H9 (cell line): Measurements from ENCODE around the gene RGS8. TPM values are rescaled to one million over a fixed set of nuclear protein-coding genes. Genes with fewer than 3 reads are reported as not detected.

ENCODE experiments used
- DNase-seq: peaks from one replicate; pipeline ENCODE4 v3.0.0-alpha.2; 2017
- H2AFZ ChIP-seq: one replicate; pipeline ENCODE4 v1.6.1; 2013; ENCODE audit warnings: mild to moderate bottlenecking, low read length, control low read depth, moderate library complexity
- H2AK5ac ChIP-seq: 2 replicates; pipeline ENCODE4 v1.6.1; 2013; ENCODE audit warnings: low read length, control low read depth, mixed read lengths; ENCODE audit not compliant: insufficient read length
- H2BK120ac ChIP-seq: one replicate; pipeline ENCODE4 v1.6.1; 2013; ENCODE audit warnings: low read depth, mild to moderate bottlenecking, low read length, control low read depth, inconsistent platforms; ENCODE audit not compliant: poor library complexity, severe bottlenecking
- H2BK12ac ChIP-seq: 2 replicates; pipeline ENCODE4 v1.6.1; 2013; ENCODE audit warnings: low read length, control low read depth, mixed read lengths, low read depth; ENCODE audit not compliant: insufficient read length
- H2BK15ac ChIP-seq: 2 replicates; pipeline ENCODE4 v1.6.1; 2013; ENCODE audit warnings: low read depth, low read length, control low read depth
- H2BK20ac ChIP-seq: one replicate; pipeline ENCODE4 v1.6.1; 2013; ENCODE audit warnings: low read depth, mild to moderate bottlenecking, low read length, control low read depth, inconsistent platforms; ENCODE audit not compliant: poor library complexity, severe bottlenecking
- H2BK5ac ChIP-seq: 2 replicates; pipeline ENCODE4 v1.6.1; 2013; ENCODE audit warnings: low read length, control low read depth, mixed read lengths; ENCODE audit not compliant: insufficient read length
- H3K14ac ChIP-seq: 2 replicates; pipeline ENCODE4 v1.6.1; 2013; ENCODE audit warnings: low read length, control low read depth; ENCODE audit not compliant: insufficient read depth
- H3K18ac ChIP-seq: 2 replicates; pipeline ENCODE4 v1.6.1; 2013; ENCODE audit warnings: low read depth, mild to moderate bottlenecking, mixed read lengths, low read length, control low read depth; ENCODE audit not compliant: insufficient read length
- H3K23ac ChIP-seq: 2 replicates; pipeline ENCODE4 v1.6.1; 2013; ENCODE audit warnings: low read length, control low read depth, mixed read lengths, low read depth; ENCODE audit not compliant: insufficient read length
- H3K23me2 ChIP-seq: 2 replicates; pipeline ENCODE4 v1.6.1; 2013; ENCODE audit warnings: low read depth, mild to moderate bottlenecking, mixed read lengths, low read length, control low read depth; ENCODE audit not compliant: insufficient read length, poor library complexity, severe bottlenecking
- H3K27ac ChIP-seq: 2 replicates; pipeline ENCODE4 v1.5.1; 2013; ENCODE audit warnings: low read length, control low read depth, mixed read lengths, low read depth; ENCODE audit not compliant: insufficient read length
- H3K27me3 ChIP-seq: 2 replicates; pipeline ENCODE4 v1.6.1; 2013; ENCODE audit warnings: low read length, control low read depth, inconsistent platforms; ENCODE audit not compliant: insufficient read depth
- H3K4ac ChIP-seq: 2 replicates; pipeline ENCODE4 v1.6.1; 2013; ENCODE audit warnings: low read depth, mild to moderate bottlenecking, control low read depth, inconsistent platforms, low read length, moderate library complexity
- H3K4me1 ChIP-seq: 2 replicates; pipeline ENCODE4 v1.6.1; 2013; ENCODE audit warnings: low read length, control low read depth, inconsistent platforms; ENCODE audit not compliant: insufficient read depth
- H3K4me2 ChIP-seq: 2 replicates; pipeline ENCODE4 v1.6.1; 2013; ENCODE audit warnings: low read length, control low read depth, mixed read lengths; ENCODE audit not compliant: insufficient read length, insufficient read depth
- H3K56ac ChIP-seq: 2 replicates; pipeline ENCODE4 v1.6.1; 2013; ENCODE audit warnings: low read depth, mild to moderate bottlenecking, mixed read lengths, low read length, control low read depth; ENCODE audit not compliant: insufficient read length
- H3K79me1 ChIP-seq: 2 replicates; pipeline ENCODE4 v1.6.1; 2013; ENCODE audit warnings: low read depth, mild to moderate bottlenecking, moderate library complexity, low read length, control low read depth, inconsistent platforms; ENCODE audit not compliant: insufficient read depth, poor library complexity, severe bottlenecking
- H3K79me2 ChIP-seq: 2 replicates; pipeline ENCODE4 v1.6.1; 2013; ENCODE audit warnings: low read length, control low read depth, inconsistent platforms; ENCODE audit not compliant: insufficient read depth
- H3K9ac ChIP-seq: 2 replicates; pipeline ENCODE4 v1.6.1; 2013; ENCODE audit warnings: low read length, control low read depth, mixed read lengths; ENCODE audit not compliant: insufficient read length; ENCODE audit errors: extremely low read depth
- H3K9me3 ChIP-seq: one replicate; pipeline ENCODE4 v1.6.1; 2013; ENCODE audit warnings: low read depth, low read length, inconsistent platforms; ENCODE audit not compliant: control insufficient read depth
- H3T11ph ChIP-seq: one replicate; pipeline ENCODE4 v1.6.1; 2013; ENCODE audit warnings: mild to moderate bottlenecking, low read length, control low read depth, inconsistent platforms
- H4K20me1 ChIP-seq: one replicate; pipeline ENCODE4 v1.6.1; 2013; ENCODE audit not compliant: control insufficient read depth, insufficient read length, insufficient read depth
- H4K5ac ChIP-seq: 2 replicates; pipeline ENCODE4 v1.6.1; 2013; ENCODE audit warnings: low read depth, mild to moderate bottlenecking, mixed read lengths, low read length, control low read depth; ENCODE audit not compliant: insufficient read length
- H4K8ac ChIP-seq: replicated peaks from 2 replicates; pipeline ENCODE4 v1.6.1; 2013; ENCODE audit warnings: low read length, control low read depth, mixed read lengths, low read depth; ENCODE audit not compliant: insufficient read length
- H4K91ac ChIP-seq: 2 replicates; pipeline ENCODE4 v1.6.1; 2013; ENCODE audit warnings: low read depth, mild to moderate bottlenecking, moderate library complexity, mixed read lengths, low read length, control low read depth; ENCODE audit not compliant: insufficient read length
- H3K27ac Mint-ChIP-seq, 3 experiments: 2 replicates in 2 of 3; 3 replicates in 1 of 3; pipeline ENCODE4 v1.8.0; 2020 to 2021; ENCODE audit warnings: mixed read lengths in 3 of 3, mild to moderate bottlenecking in 1 of 3, moderate library complexity in 1 of 3
- H3K27me3 Mint-ChIP-seq: 2 replicates; pipeline ENCODE4 v1.8.0; 2021; ENCODE audit warnings: low read depth, mild to moderate bottlenecking, moderate library complexity, mixed read lengths
- H3K36me3 Mint-ChIP-seq, 3 experiments: 2 replicates in 2 of 3; 3 replicates in 1 of 3; pipeline ENCODE4 v1.8.0; 2020 to 2021; ENCODE audit warnings: low read depth in 3 of 3, mixed read lengths in 3 of 3; ENCODE audit not compliant: insufficient read depth in 1 of 3
- H3K4me1 Mint-ChIP-seq, 2 experiments: 2 replicates each; pipeline ENCODE4 v1.8.0; 2020; ENCODE audit warnings: mixed read lengths in 2 of 2
- H3K4me3 Mint-ChIP-seq, 2 experiments: 2 replicates in 1 of 2; 3 replicates in 1 of 2; pipeline ENCODE4 v1.8.0; 2020 to 2021; ENCODE audit warnings: mild to moderate bottlenecking in 2 of 2, mixed read lengths in 2 of 2, moderate library complexity in 1 of 2
- H3K9me3 Mint-ChIP-seq, 2 experiments: 2 replicates in 1 of 2; 3 replicates in 1 of 2; pipeline ENCODE4 v1.8.0; 2020; ENCODE audit warnings: mild to moderate bottlenecking in 2 of 2, mixed read lengths in 2 of 2, moderate library complexity in 1 of 2
- WGBS: extraction: QIAGEN DNeasy Blood & Tissue Kit; methylation state at CpG from one replicate; pipeline ENCODE4 v1.1.7; 2013; ENCODE audit warnings: missing lambda C conversion rate, low lambda C conversion rate, mixed read lengths; ENCODE audit not compliant: insufficient read length; ENCODE audit errors: extremely low coverage; 5-methylcytosine and 5-hydroxymethylcytosine counted together
- total RNA-seq: library from RNA; stranded (reverse); gene quantifications from 2 replicates; pipeline ENCODE4 v1.2.1, GENCODE V29; 2021
- TF ChIP-seq, protein P1 (sequence below): fragments of 200-600 bp; sonication (generic); conservative IDR thresholded peaks from 3 replicates; pipeline ENCODE4 v1.8.0; 2021; ENCODE audit warnings: antibody characterized with exemption, mild to moderate bottlenecking

RGS8 gene
- total RNA-seq, 1 experiment from 2014 or later: not detected

DNA sequence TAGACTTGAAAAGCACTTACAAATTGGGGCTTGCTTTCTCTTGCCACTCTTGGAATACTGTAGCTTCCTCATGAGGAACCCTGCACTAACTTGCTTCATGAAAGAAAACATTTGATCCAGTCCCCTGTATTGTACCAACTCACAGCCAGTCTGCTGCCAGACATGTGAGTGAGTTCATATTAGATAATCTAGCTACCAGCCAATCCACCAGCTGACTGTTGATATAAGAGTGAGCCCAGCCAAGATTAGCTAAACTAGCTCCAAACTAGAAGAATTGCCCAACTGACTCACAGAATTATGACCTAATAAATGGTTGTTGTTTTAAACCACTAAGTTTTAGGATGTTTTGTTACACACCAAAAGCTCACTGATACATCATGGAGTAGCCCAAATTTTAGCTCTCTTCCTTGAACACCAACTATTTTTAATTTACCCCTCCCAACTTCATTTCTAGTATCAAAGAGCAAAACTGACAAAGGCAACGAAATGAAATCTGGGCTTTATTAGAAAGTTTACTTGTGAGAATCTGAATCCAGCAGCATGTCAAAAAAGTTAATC lies 6.6 kb upstream of the RGS8 start:
- WGBS: no CpG with 5 or more reads among the region's 1 CpG
- H3K4me1 Mint-ChIP-seq: no peaks in the 10 kb centered on the region
- H2BK120ac ChIP-seq: no peak overlapping the region

More for the DNA sequence above, 6.6 kb upstream of the RGS8 start:
- no peaks in the 10 kb centered on the region for H3K9me3 ChIP-seq
- H2BK12ac ChIP-seq: no peak overlapping the region
- no peak overlapping the region for H3K4me3 Mint-ChIP-seq
- H2BK15ac ChIP-seq: no peak overlapping the region
- no peaks in the 10 kb centered on the region for H3K27me3 ChIP-seq
- H3K27ac ChIP-seq: no peak overlapping the region
- no peak overlapping the region for H4K5ac ChIP-seq
- H3K36me3 Mint-ChIP-seq: peaks cover 0 to 14% (median 3%) of the 10 kb centered on the region in 3 experiments; a peak in 5 of 7 replicates
- no peaks in the 10 kb centered on the region; the same call in 1 of the 2 replicates for H3K27me3 Mint-ChIP-seq
- H3K4me2 ChIP-seq: no peak overlapping the region
- H4K20me1 ChIP-seq: no peaks in the 10 kb centered on the region
- no peak overlapping the region for H4K8ac ChIP-seq
- no peak overlapping the region for H3T11ph ChIP-seq
- DNase-seq: no peak
- H4K91ac ChIP-seq: no peak overlapping the region
- no peak overlapping the region for H3K14ac ChIP-seq
- H3K4ac ChIP-seq: no peak overlapping the region
- TF ChIP-seq, protein P1, sequence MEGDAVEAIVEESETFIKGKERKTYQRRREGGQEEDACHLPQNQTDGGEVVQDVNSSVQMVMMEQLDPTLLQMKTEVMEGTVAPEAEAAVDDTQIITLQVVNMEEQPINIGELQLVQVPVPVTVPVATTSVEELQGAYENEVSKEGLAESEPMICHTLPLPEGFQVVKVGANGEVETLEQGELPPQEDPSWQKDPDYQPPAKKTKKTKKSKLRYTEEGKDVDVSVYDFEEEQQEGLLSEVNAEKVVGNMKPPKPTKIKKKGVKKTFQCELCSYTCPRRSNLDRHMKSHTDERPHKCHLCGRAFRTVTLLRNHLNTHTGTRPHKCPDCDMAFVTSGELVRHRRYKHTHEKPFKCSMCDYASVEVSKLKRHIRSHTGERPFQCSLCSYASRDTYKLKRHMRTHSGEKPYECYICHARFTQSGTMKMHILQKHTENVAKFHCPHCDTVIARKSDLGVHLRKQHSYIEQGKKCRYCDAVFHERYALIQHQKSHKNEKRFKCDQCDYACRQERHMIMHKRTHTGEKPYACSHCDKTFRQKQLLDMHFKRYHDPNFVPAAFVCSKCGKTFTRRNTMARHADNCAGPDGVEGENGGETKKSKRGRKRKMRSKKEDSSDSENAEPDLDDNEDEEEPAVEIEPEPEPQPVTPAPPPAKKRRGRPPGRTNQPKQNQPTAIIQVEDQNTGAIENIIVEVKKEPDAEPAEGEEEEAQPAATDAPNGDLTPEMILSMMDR: no peak
- H3K27ac Mint-ChIP-seq: no peak overlapping the region
- no peak overlapping the region for H3K56ac ChIP-seq
- H3K4me1 ChIP-seq: no peaks in the 10 kb centered on the region
- H3K23me2 ChIP-seq: no peaks in the 10 kb centered on the region
- H3K79me2 ChIP-seq: no peaks in the 10 kb centered on the region
- no peak overlapping the region for H2AFZ ChIP-seq
- H2BK20ac ChIP-seq: no peak overlapping the region
- no peak overlapping the region for H2AK5ac ChIP-seq
- H2BK5ac ChIP-seq: no peak overlapping the region
- H3K9ac ChIP-seq: no peak overlapping the region
- H3K23ac ChIP-seq: no peak overlapping the region
- H3K18ac ChIP-seq: no peak overlapping the region
- H3K79me1 ChIP-seq: no peaks in the 10 kb centered on the region
- H3K9me3 Mint-ChIP-seq: peaks cover 12 to 17% of the 10 kb centered on the region in 2 experiments; a peak in 4 of 5 replicates
